ENCODE results near the gene CNTNAP2.
"Not testable (repeated sequence)": the region's sequence is repeated elsewhere in the genome, so short reads cannot be mapped to it uniquely, and the experiment has no call there.

CNTNAP2 gene

GRCh38 chr7:146791344-146792285 lies 675.0 kb downstream of the CNTNAP2 start:
- no peak for DNase-seq

GRCh38 chr7:146804620-146805019 lies 688.0 kb downstream of the CNTNAP2 start:
- DNase-seq: no peak

- DNase-seq: no peak
Measured at GRCh38 chr7:146805082-146805481, 688.5 kb downstream of the CNTNAP2 start.

- DNase-seq: no peak
Measured at GRCh38 chr7:146826329-146826728, 709.7 kb downstream of the CNTNAP2 start.

GRCh38 chr7:146830686-146831085 lies 714.1 kb downstream of the CNTNAP2 start:
- no peak for DNase-seq

- DNase-seq: no peak
Measured at GRCh38 chr7:146831875-146832274, 715.3 kb downstream of the CNTNAP2 start.

- no peak for DNase-seq
Measured at GRCh38 chr7:146844405-146844804, 727.8 kb downstream of the CNTNAP2 start.

GRCh38 chr7:146858690-146859089 lies 742.1 kb downstream of the CNTNAP2 start:
- DNase-seq: no peak

GRCh38 chr7:146861701-146862100 lies 745.1 kb downstream of the CNTNAP2 start:
- no peak for DNase-seq

- no peak for DNase-seq
Measured at GRCh38 chr7:146862415-146862814, 745.8 kb downstream of the CNTNAP2 start.

- no peak for DNase-seq
Measured at GRCh38 chr7:146864644-146865043, 748.0 kb downstream of the CNTNAP2 start.

- DNase-seq: no peak
Measured at GRCh38 chr7:146865696-146866095, 749.1 kb downstream of the CNTNAP2 start.

GRCh38 chr7:146874722-146875121 lies 758.1 kb downstream of the CNTNAP2 start:
- DNase-seq: no peak

GRCh38 chr7:146875237-146875785 lies 758.7 kb downstream of the CNTNAP2 start:
- no peak for DNase-seq

- DNase-seq: no peak
Measured at GRCh38 chr7:146875981-146876380, 759.4 kb downstream of the CNTNAP2 start.

GRCh38 chr7:146876411-146876810 lies 759.8 kb downstream of the CNTNAP2 start:
- DNase-seq: no peak

- no peak for DNase-seq
Measured at GRCh38 chr7:146878901-146879300, 762.3 kb downstream of the CNTNAP2 start.

GRCh38 chr7:146885231-146885630 lies 768.6 kb downstream of the CNTNAP2 start:
- DNase-seq: no peak

- no peak for DNase-seq
Measured at GRCh38 chr7:146889806-146890555, 773.4 kb downstream of the CNTNAP2 start.

GRCh38 chr7:146892151-146892550 lies 775.5 kb downstream of the CNTNAP2 start:
- DNase-seq: no peak

- no peak for DNase-seq
Measured at GRCh38 chr7:146894927-146895326, 778.3 kb downstream of the CNTNAP2 start.

GRCh38 chr7:146902266-146902665 lies 785.7 kb downstream of the CNTNAP2 start:
- DNase-seq: no peak

GRCh38 chr7:146902728-146903127 lies 786.1 kb downstream of the CNTNAP2 start:
- DNase-seq: no peak

GRCh38 chr7:146905746-146906145 lies 789.1 kb downstream of the CNTNAP2 start:
- not testable (repeated sequence) for DNase-seq

Measured in right forelimb (tissue), 1 donor.